ENCODE data around the gene TFDP1.
"Not testable (repeated sequence)": the region's sequence is repeated elsewhere in the genome, so short reads cannot be mapped to it uniquely, and the experiment has no call there.

Gene TFDP1

DNA sequence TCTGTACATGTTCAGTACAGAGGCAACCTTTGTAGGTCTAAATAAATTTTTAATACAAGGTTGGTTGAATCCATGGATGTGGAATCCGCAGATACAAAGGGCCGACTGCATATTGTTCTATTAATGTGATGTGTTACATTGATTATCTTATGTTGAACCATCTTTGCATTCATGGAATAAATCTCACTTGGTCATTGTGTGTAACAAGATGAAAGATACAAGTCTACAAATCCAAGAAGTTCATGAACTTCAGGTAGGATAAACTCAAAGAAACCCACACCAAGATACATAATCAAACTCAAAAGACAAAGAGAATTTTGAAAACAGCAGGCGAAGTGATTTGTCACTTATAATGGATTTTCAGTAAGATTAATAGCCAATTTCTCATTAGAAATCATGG lies 8.0 kb upstream of the TFDP1 start:
- DNase-seq = no peak

DNA sequence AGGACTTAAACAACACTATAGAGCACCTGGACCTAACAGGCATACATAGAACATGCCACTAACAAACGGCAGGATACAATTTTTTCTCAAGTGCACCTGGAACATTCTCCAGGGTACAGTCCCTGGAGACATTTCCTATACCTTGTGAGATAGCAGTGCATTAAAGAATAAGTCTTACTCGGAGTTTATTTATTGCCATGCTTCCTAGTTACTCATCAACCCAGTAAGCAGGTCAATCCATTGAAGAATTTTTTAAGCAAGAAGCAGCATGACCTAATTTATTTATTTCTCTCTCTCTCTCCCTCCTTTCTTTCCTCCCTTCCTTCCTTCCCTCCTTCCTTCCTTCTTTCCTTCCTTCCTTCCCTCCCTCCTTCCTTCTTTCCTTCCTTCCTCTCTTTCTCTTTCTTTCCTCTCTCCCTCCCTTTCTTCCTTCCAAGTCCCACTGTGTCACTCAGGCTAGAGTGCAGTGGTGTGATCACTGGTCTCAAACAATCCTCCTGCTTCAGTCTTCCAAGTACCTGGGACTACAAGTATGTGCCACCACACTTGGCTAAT lies 6.6 kb upstream of the TFDP1 start:
- DNase-seq = no peak

DNA sequence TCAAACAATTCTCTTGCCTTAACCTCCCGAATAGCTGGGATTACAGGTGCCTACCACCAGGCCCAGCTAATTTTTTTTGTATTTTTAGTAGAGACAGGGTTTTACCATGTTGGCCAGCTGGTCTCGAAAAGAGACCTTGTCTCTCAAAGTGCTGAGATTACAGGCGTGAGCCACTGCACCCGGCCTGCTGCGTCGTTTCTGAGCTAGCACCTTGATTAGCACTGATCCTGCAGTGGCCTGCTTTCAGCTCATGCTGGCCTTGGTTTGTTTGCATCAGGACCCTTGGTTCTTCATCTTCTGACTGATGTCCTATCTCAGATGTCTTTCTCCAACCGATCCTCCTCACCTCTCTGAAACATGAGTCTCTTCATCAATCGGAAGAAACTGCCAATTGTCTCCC lies 4.9 kb upstream of the TFDP1 start:
- DNase-seq = no peak

DNA sequence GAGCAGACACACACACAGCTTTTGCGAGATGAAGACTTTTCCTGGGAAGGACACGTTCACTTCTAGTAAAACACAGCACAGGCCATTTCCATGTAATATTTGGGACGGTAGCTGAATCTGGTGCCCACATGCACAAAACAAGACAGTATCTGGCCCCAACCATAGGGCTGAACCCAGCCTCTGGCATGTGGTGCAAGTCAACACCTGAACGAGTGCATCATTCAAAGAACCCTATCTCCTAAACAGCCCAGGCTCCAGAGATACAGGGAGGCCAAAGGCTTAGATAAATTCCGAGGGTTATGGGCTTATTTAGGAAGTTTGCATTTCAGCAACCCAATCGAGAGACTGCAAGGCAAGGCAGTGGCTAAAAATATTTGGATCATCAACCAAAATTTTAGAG lies 2.7 kb upstream of the TFDP1 start:
- DNase-seq = no peak

DNA sequence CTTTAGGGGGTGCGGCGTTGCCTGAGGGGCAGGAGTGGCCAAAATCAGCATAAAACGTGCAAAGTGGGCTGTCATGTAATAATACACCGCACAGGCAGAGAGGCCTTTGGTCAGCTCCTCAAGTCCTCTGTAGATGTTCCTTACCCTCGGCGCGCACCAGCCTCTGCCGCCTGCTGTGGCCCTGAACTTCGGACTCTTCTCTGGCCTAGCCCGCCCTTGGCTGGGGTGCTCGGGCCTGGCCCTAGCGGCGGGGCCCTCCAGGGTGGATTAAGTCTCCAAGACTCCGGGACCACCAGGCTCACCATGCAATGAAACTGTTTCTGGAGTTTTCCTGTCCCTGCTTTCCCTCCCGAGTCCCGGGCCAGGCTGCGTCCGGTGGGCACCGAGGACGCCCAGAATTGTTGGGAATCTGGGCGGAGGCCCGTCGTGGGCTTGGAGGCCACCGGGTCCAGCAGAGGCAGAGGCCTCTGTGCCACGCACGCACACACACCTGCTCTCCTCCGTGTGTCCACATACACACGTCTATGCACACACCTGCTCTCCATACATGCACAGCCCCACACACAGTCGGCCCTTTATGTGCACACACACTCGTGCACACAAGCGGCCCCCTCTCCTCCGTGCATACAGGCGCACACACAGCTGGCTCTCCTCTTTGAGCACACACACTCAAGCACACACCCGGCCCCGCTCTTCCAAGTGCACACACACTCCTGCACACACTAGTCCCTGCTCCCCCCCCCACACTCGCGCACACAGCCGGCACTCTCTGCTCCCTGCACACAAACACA lies 1.5 kb upstream of the TFDP1 start:
- DNase-seq = no peak

DNA sequence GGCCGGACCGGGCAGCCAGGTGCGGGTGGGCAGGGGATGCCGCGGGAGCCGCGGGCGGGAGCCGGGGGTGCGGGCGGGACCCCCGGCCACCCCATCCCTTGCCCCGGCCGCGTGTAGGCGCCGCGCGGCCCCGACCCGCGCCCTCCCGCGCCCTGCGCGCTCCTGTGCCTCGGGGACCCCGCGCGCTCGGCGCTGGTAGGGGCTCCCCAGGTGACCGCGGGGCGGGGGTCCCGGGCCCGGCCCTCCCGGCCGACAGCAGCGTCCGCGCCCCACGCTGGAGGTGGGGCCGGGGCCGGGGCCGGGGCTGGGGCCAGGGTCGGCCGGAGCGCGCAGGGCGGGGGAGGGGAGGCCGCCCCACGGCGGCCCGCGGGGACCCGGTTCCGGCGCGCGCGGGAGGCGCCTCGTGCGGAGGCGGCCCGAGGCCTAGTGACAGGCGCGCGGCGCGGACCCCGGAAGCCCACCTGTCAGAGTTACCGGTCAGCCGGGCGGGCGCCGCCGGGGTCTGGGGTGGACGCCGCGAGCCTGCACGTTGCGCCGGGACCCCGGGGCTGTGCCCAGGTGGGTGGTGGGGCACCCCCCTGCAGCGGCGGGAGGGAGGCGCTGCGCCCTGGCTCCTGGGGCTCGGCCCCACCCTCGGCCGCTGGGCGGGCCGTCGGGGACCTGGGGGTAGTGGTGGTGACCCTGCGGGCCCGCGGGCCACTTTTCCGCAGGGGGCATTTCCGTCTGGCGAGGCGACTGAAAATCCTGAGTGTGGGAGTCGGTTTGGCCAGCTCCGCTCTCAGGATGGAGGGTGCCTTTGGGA lies 518 bp downstream of the TFDP1 start:
- DNase-seq = peak; percentile 51

DNA sequence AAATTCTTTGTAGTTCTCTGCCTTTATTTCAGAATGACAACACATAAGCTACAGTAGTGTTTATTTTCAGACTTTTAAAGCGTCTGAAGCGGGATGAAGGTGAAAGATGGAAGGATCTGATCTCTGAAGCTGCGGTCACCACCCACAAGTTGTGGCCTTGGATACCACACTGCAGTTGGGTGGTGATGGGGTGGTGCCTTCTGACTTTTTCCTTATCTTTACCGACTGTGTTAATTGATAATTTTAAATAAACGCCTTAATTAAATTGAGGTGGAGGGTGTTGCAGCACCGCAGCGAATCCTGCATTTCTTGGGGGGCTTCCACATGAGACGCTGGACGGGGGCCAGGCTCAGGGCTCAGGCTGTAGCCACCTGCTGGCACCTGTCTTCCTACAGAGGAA lies 1.3 kb downstream of the TFDP1 start:
- no peak for DNase-seq

DNA sequence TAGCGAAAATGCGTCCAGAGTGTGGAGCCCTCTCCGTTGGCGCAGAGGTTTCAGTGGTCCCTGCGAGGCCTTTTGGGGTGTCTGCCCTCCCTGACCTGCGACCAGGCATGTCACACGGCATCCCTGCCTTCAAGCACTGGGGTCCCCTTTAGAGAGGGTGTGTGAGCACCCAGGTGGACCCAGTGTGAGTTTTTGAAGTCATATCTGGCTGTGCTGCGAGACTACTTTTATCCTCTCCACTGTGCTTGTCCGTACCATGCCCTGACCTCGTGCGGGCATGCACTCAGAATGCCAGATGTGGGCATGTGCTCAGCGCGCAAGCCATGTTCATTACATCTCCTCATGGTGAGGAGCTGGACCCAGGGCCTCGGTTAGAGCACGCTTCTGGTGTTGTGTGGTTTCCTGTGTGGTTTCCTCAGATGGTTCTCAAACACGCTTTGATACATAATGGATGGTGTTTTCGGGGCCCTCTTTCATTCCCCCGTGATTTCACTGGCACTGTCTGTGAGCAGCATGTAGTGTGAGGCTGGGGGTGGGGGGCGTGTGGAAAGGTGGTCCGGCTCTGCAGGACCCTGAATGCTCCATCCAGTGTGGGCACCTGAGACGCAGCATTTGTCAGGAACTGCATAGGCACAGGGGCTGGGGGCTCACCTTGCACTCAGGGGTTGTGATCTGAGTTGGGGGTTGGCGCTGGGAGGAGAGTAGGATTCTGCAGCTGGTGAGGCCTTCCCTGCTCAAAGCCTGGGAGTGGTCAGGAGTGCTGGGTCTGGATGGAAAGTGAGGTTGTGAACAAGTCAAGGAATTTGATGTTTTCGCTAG lies 2.3 kb downstream of the TFDP1 start:
- DNase-seq = no peak

DNA sequence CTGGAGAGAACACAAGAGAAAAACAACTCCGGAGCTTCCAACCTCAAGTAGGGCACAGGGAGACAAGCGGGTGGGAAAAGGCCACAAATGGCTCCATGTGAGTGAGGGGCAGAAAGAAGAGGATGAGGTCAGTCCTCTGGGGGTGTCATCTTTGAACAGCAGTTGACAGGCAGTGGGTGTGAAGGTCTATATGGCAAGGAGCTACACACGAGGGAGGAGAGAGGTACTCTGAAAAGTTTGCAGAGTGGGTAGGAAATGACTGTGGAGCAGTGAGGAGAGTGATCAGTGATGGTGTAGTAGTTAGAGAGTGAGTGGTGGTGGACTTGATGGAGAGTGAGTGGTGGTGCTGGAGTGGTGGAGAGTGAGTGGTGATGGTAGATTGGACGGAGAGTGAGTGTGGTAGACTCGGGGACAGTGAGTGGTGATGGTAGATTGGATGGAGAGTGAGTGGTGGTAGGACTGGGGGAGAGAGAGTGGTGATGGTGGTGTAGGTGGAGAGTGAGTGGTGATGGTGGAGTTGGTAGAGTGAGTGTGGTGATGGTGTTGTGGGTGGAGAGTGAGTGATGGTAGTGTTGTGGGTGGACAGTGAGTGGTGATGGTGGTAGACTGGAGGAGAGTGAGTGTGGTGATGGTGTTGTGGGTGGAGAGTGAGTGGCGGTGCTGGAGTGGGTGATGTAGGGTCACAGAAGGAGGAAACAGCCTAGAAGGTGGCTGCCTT lies 4.0 kb downstream of the TFDP1 start:
- no peak for DNase-seq

DNA sequence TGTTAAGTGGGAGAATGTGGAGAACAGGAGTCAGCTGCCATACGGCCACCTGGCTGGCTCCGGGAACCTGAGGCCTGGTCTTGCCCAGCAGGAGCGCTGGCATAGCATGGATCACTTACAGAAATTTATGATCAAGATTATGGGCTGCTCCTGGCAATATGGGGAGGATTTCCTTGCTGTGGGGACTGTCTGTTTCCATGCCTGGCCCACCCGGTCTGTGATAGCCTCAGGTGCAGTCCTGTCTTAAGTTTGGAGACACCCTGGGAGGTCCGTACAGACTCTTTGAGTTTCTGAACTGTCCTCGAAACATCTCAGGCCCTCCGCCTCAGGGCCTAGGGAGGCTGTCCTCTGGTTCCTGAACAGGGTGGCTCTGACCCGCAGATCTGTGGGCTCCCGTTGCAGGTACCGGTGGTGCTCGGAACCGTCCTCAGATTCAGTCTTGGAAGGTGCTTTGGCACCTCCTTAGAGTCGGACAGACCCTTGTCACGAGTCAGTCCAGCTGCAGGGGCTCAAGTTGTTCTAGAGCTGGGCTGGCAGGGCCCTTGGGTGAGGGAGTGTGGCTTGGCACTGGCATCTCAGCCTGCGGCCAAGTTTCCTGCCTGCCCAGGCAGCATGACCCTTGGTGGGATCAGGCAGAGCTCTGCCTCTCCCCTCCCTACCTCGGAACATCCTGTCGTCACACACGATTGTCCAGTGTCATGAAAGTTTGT lies 4.9 kb downstream of the TFDP1 start:
- DNase-seq = no peak

DNA sequence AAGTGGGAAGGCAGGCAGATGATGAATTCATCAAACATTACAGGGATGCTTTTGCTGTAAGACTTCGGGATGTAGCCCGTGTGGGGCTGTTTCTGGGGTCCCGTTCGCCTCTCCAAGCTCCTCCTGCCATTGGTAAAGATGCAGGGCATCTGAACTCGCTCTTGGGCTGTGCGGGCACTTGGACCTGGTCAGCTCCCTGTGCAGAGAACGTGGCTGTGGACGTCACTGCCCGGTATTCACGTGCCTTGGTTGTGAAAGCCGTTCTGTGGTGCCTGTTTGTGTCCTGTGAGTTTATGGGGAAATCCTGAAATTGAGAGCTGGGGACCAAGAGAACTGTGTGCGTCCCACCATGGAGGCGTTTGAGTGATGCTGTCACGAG lies 5.4 kb downstream of the TFDP1 start:
- DNase-seq = no peak

DNA sequence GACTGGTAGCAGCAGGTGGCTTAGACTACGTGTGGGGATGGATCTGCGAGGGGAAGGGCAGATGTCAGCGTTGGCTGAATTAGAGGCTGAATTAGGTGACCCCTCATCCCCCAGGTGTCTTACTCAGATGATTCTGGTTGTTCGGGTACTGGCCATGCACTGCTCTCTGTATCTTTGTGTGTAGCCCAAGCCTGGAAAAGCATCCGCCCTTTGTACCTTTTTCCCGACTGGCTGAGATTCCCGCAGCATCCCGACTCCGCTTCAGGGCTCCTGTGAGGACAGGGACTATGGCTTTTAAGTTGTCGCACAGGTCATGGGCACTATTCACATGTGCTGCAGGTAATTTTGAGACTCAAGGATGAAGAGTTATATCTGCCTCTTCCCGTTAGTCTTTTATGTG lies 7.2 kb downstream of the TFDP1 start:
- no peak for DNase-seq

DNA sequence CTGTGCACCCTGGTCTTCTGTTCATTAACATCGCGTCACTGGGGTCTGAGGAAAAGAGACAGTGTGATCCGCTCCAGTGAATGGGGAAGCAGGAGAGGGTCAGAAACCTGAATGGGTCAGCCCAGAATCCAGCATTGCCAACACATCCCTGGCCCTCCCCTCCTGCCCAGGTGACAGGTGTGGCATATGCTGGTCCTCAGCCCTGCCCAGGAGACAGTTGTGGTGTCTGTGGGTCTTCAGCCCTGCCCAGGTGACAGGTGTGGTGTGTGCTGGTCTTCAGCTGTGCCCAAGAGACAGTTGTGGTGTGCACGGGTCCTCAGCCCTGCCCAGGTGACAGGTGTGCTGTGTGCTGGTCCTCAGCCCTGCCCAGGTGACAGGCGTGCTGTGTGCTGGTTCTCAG lies 8.0 kb downstream of the TFDP1 start:
- DNase-seq = no peak

DNA sequence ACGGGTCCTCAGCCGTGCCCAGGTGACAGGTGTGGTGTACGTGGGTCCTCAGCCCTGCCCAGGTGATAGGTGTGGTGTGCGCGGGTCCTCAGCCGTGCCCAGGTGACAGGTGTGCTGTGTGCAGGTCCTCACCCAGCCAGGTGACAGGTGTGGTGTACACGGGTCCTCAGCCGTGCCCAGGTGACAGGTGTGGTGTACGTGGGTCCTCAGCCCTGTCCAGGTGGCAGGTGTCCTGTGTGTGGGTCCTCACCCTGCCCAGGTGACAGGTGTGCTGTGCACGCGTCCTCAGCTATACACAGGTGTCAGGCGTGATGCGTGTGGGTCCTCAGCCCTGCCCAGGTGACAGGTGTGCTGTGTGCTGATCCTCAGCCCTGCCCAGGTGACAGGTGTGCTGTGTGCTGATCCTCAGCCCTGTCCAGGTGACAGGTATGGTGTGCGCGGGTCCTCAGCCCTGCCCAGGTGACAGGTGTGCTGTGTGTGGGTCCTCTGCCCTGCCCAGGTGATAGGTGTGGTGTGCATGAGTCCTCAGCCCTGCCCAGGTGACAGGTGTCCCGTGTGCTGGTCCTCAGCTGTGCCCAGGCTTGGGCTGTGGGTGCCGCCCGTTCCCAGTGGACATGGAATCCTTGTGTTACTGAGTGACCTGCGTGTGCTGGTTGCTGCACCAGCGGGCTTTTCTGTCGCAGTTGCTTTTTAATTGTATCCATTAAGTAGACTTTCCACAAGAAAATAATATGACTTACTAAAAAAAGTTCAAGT lies 9.7 kb downstream of the TFDP1 start:
- not testable (repeated sequence) for DNase-seq

DNA sequence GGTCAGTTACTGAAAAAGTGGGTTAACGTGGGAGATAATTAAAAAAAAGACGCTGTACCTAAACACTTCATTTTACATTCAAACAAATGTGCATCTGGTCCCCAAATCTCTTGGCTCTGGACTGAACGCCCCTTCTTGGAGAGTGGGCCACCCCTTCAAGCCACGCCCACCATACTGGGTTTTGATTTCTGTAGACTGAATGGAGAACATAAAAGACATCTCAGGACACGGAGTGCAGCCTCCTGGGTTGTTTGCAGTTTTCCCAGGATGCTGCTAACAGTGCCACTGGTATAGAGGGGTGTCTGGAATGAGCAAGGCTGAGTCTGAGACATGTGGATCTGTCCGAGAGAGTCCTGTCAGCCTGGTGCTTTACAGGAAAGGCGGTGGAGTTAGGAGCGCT lies 10.6 kb downstream of the TFDP1 start:
- DNase-seq = no peak

DNA sequence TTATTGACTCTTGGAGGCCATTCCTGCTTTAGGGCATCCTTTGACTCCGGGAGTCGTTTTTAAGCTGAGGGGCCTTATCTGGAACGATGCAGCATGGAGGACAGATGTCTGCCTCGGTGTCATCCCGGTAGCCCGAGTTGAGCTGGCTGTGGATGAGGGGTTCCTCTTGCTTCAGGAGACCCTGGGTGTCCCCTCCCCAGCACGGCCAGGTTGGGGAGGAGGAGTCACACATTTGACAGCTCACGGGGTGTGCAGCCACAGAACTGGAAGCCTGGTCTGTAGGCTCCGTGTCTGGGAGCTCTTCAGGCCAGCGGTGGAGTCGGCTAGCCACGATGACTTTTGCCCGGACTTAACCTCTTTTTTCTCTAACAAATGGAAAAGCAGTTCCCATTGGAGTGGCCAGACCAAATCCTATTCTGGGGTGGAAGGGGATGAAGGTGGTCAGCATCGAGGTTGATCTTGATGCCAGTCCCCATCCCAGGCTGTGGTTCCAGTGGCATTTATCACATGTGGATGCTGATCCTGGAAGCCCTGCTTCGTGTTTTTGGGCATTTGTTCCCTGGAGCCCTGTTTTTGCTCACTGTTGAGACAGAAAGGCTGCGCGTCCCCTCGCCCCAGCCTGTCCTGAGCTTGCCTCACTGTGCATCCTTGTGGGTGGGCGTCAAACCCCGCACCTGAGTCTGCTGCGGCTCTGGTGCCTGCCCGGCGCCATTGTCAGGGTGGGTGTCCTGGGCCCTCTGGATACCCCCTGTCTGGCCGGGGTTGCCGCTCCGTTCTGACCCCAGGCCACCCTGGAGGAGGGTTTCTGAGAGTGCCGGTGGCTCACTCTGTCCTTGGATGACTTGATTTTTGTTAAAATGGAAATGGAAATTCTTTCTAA lies 12.0 kb downstream of the TFDP1 start:
- DNase-seq = no peak

DNA sequence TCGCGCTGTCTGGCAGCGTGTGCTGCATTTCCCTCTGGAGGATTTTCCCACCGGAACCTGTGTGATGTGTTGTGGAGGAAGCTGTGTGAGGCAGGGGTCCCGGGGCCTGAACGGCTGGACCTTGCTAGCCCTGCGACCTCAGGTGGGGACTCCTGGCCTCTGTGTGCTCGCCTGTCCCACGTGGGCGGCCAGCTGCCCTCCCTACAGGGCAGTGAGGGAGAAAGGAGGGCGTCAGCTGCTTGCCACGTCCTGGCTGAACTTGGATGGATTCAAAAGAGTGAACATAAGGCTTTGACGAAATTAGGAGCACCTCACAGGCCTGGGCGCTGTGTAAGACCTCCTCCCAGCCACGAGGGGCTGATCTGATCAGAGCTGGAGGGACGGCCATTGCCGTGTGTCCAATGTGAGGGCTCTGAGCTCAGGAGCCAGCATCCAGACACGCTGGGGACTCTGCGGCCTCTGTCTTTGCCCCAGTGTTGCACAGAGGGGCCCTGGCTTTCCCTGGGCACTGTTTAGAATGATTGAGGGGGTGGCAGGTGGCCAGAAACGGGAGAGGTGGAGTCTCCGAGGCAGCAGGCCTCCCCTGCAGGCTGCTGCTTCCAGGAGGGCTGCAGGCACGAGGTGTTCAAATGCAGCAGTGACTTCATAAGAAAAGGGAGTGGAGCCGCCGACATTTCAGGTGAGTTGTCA lies 13.0 kb downstream of the TFDP1 start:
- no peak for DNase-seq

DNA sequence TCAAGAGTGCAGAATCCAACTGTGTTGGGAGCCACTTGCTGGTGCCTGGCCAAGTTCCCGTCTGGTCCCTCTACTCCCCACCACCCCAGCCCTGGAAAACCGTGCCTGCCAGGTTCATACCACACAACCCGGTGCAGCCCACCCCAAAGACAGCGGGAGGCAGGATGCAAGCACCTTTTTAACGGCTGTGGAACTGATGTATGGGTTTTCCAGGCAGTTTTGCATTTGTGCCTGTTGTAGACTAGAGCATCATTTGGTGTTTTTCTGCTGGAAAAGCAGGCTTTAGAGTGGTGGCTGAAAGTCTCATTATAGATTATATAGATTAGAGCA lies 13.5 kb downstream of the TFDP1 start:
- DNase-seq = no peak

DNA sequence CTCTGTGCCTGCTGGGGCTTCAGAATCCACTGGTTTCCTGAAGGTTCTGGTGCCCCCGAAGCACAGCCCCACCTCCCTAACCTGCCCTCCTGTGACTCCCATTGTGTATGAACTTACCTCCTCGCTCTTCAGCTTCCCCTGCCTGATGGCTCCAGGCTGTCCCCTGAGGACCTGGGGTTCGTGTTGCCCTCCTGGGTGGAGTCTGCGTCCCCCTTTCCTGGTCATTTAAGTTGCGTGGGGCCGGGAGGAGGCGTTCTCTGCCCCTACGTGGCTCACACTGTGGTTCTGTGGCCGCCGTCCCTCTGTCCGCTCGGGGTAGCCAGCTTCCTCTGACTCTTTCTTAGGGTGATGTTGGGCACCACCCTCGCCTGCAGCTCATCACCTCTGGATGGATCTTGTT lies 13.9 kb downstream of the TFDP1 start:
- DNase-seq = no peak

DNA sequence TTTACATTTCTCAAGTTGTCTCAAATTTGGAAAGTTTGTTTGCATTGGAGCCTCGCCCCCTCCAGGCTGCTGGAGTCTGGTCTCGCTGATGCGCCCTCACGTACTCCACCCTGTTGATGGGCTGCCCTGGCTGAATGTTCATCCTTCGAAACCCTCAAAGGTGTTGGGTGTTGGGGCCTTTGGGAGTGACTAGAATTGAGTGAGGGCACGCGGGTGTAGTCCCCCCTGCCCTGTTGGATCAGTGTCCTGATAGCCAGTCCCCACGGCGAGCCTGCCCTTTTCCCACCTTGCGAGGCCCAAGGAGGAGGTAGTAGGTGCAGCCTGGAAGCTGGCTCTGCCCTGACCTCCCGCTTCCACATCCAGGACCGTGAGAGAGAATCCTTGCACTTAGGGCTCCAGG lies 14.8 kb downstream of the TFDP1 start:
- DNase-seq = no peak
